Bronchial epithelial cell (primary cell): Measurements from ENCODE around the gene PDE4B. TPM values are rescaled to one million over a fixed set of nuclear protein-coding genes. Genes with fewer than 3 reads are reported as not detected.

Experiments
- DNase-seq: peaks from one replicate; pipeline ENCODE4 v3.0.0-alpha.2; 2010; ENCODE audit warnings: low read depth
- FAIRE-seq: peaks from 2 replicates; lab custom pipeline; 2011; peaks lifted over from hg19 to GRCh38; lab: Jason Lieb, UNC
- H3K27me3 ChIP-seq: 2 replicates; pipeline ENCODE4 v1.5.1; 2011; ENCODE audit warnings: low read length; ENCODE audit not compliant: control insufficient read depth, insufficient read depth
- H3K36me3 ChIP-seq: 2 replicates; pipeline ENCODE4 v1.5.1; 2011; ENCODE audit warnings: low read length; ENCODE audit not compliant: control insufficient read depth, insufficient read depth
- H3K4me3 ChIP-seq: 2 replicates; pipeline ENCODE4 v1.5.1; 2011; ENCODE audit warnings: mild to moderate bottlenecking, low read depth, low read length, control low read depth
- total RNA-seq: library from RNA; depleted of rRNA; stranded (reverse); fragments of >200 nt; gene quantifications from 2 replicates; pipeline ENCODE4 v1.2.1, GENCODE V29; 2014
- TF ChIP-seq, protein P1 (sequence below): IDR thresholded peaks from 2 replicates; pipeline ENCODE4 v1.5.1; 2011; ENCODE audit warnings: mild to moderate bottlenecking, moderate library complexity, low read length, control low read depth, inconsistent platforms; ENCODE audit not compliant: insufficient read depth, severe bottlenecking

PDE4B gene
- total RNA-seq, 1 donor from 2014 or later: 0.26 TPM

DNA sequence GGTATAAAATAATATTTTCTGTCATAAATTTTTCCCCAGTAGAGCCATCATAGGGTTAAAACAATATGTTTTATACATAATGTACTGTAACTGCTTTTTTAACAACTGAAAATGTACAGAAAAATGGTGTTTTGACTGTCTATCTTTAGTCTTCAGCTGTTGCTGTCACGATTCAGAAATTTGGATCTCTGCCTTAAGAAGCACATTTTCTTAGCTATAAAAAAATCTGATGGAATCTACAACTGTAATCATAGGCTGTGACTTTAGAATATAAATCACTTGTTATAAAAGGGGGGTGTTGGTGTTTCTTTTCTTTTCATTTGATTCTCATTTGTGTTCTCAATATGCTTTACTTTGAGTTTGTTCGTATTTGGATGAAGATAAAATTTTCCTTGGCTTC, 187.5 kb downstream of the PDE4B start:
- Histone ChIP-seq H3K27me3 (no peaks in the 10 kb centered on the region), H3K36me3 (no peaks in the 10 kb centered on the region), H3K4me3 (no peak overlapping the region)
- TF ChIP-seq, protein P1, sequence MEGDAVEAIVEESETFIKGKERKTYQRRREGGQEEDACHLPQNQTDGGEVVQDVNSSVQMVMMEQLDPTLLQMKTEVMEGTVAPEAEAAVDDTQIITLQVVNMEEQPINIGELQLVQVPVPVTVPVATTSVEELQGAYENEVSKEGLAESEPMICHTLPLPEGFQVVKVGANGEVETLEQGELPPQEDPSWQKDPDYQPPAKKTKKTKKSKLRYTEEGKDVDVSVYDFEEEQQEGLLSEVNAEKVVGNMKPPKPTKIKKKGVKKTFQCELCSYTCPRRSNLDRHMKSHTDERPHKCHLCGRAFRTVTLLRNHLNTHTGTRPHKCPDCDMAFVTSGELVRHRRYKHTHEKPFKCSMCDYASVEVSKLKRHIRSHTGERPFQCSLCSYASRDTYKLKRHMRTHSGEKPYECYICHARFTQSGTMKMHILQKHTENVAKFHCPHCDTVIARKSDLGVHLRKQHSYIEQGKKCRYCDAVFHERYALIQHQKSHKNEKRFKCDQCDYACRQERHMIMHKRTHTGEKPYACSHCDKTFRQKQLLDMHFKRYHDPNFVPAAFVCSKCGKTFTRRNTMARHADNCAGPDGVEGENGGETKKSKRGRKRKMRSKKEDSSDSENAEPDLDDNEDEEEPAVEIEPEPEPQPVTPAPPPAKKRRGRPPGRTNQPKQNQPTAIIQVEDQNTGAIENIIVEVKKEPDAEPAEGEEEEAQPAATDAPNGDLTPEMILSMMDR: no peak
- DNase-seq (no peak), FAIRE-seq (no peak)

GRCh38 chr1:65983500-65983899, 190.8 kb downstream of the PDE4B start:
- DNase-seq (no peak), FAIRE-seq (no peak)
- Histone ChIP-seq H3K36me3 (no peaks in the 10 kb centered on the region), H3K27me3 (no peaks in the 10 kb centered on the region), H3K4me3 (no peak overlapping the region)
- TF ChIP-seq, protein P1: no peak

- TF ChIP-seq, protein P1: no peak
- FAIRE-seq: no peak
- no peak overlapping the region for H3K4me3 ChIP-seq
- no peaks in the 10 kb centered on the region for H3K36me3 ChIP-seq
- H3K27me3 ChIP-seq: no peaks in the 10 kb centered on the region
- no peak for DNase-seq
Measured at GRCh38 chr1:65985393-65986066, 192.8 kb downstream of the PDE4B start.

- Histone ChIP-seq H3K4me3 (no peak overlapping the region), H3K36me3 (no peaks in the 10 kb centered on the region), H3K27me3 (no peaks in the 10 kb centered on the region)
- TF ChIP-seq, protein P1: no peak
- DNase-seq: no peak
- no peak for FAIRE-seq
Measured at GRCh38 chr1:65986146-65986545, 193.5 kb downstream of the PDE4B start.

DNA sequence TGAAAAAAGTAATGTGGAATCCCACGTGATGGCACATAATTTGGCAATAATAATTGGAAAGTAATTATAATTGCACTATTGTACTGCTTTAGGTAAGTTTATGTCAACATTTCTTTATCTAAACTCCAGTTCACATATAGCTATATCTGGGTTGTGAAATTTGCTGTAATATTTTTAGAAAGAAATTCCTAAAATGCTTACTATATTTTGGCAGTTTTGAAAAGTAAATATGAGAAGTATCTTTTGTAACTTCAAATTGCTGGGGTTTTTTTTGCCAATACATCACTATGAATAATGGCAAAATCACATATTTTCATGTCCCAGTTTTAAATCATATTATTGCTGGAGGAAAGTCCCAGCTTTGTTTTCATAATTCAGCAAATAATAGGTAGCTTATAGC, 197.5 kb downstream of the PDE4B start:
- Histone ChIP-seq H3K27me3 (no peaks in the 10 kb centered on the region), H3K4me3 (no peak overlapping the region)
- FAIRE-seq: no peak

More for the DNA sequence above, 197.5 kb downstream of the PDE4B start:
- TF ChIP-seq, protein P1: no peak
- DNase-seq: no peak
- no peaks in the 10 kb centered on the region for H3K36me3 ChIP-seq
